BE2C (cell line): Measurements from ENCODE around the gene POLD4.

Experiments used
- DNase-seq: peaks from one replicate; pipeline ENCODE4 v3.0.0-alpha.2; 2020
- H3K27me3 ChIP-seq: fragments of 250-450 bp; sonication (Bioruptor Pico); 2 replicates; pipeline ENCODE4 v1.5.1; 2020; ENCODE audit warnings: mild to moderate bottlenecking
- H3K36me3 ChIP-seq: fragments of 250-450 bp; sonication (Bioruptor Pico); 2 replicates; pipeline ENCODE4 v1.5.1; 2020; ENCODE audit warnings: mild to moderate bottlenecking
- H3K4me1 ChIP-seq: fragments of 250-450 bp; sonication (Bioruptor Pico); 2 replicates; pipeline ENCODE4 v1.5.1; 2020
- H3K4me3 ChIP-seq: 2 replicates; pipeline ENCODE4 v1.5.1; 2011; ENCODE audit warnings: low read depth, low read length
- H3K9me3 ChIP-seq: fragments of 250-450 bp; sonication (Bioruptor Pico); 2 replicates; pipeline ENCODE4 v1.5.1; 2020
- CTCF ChIP-seq: IDR thresholded peaks from 2 replicates; pipeline ENCODE4 v1.5.1; 2012; ENCODE audit warnings: mild to moderate bottlenecking, low read depth, low read length

Gene POLD4

GRCh38 chr11:67367761-67368227 is 14.4 kb upstream of the POLD4 start:
- H3K9me3 ChIP-seq: no peaks in the 10 kb centered on the region
- TF ChIP-seq CTCF: no peak
- H3K36me3 ChIP-seq: no peaks in the 10 kb centered on the region
- H3K27me3 ChIP-seq: peaks cover 8% of the 10 kb centered on the region
- no peak for DNase-seq
- H3K4me3 ChIP-seq: no peak overlapping the region
- H3K4me1 ChIP-seq: peaks cover 3% of the 10 kb centered on the region; the same call in 1 of the 2 replicates

GRCh38 chr11:67366961-67367760 is 13.8 kb upstream of the POLD4 start:
- Histone ChIP-seq H3K4me3 (no peak overlapping the region), H3K27me3 (peaks cover 5% of the 10 kb centered on the region), H3K36me3 (no peaks in the 10 kb centered on the region), H3K4me1 (peaks cover 3% of the 10 kb centered on the region; the same call in 1 of the 2 replicates), H3K9me3 (no peaks in the 10 kb centered on the region)
- TF ChIP-seq CTCF: no peak
- no peak for DNase-seq

- H3K4me3 ChIP-seq: no peak overlapping the region
- H3K4me1 ChIP-seq: peaks cover 3% of the 10 kb centered on the region; the same call in 1 of the 2 replicates
- DNase-seq: no peak
- no peak for TF ChIP-seq CTCF
- no peaks in the 10 kb centered on the region for H3K9me3 ChIP-seq
- H3K36me3 ChIP-seq: no peaks in the 10 kb centered on the region
- H3K27me3 ChIP-seq: no peaks in the 10 kb centered on the region
Observed at GRCh38 chr11:67366546-67366945, 13.2 kb upstream of the POLD4 start.

GRCh38 chr11:67365736-67366444 is 12.5 kb upstream of the POLD4 start:
- no peak for TF ChIP-seq CTCF
- H3K27me3 ChIP-seq: no peaks in the 10 kb centered on the region
- no peaks in the 10 kb centered on the region for H3K36me3 ChIP-seq
- no peaks in the 10 kb centered on the region for H3K9me3 ChIP-seq
- H3K4me1 ChIP-seq: peaks cover 3% of the 10 kb centered on the region; the same call in 1 of the 2 replicates
- DNase-seq: no peak
- H3K4me3 ChIP-seq: no peak overlapping the region

- H3K36me3 ChIP-seq: no peaks in the 10 kb centered on the region
Observed at GRCh38 chr11:67364783-67365722, 11.7 kb upstream of the POLD4 start.

More at GRCh38 chr11:67364783-67365722, 11.7 kb upstream of the POLD4 start:
- peaks cover 3% of the 10 kb centered on the region; the same call in 1 of the 2 replicates for H3K4me1 ChIP-seq
- no peak overlapping the region for H3K4me3 ChIP-seq
- TF ChIP-seq CTCF: no peak
- no peak for DNase-seq
- H3K9me3 ChIP-seq: no peaks in the 10 kb centered on the region
- H3K27me3 ChIP-seq: no peaks in the 10 kb centered on the region
